ENCODE data around the gene PCNX2. TPM values are rescaled to one million over a fixed set of nuclear protein-coding genes. Genes with fewer than 3 reads are reported as not detected.

The PCNX2 gene
- total RNA-seq, 2 experiments from 2014 or later, result 17.6 to 31.7 TPM

GRCh38 chr1:232985882-232986526, 309.5 kb downstream of the PCNX2 start:
- Mint-ChIP-seq H3K27ac (no peak overlapping the region), H3K9me3 (ENCODE audit: low read depth) (no peaks in the 10 kb centered on the region), H3K36me3 (peaks cover 7% of the 10 kb centered on the region), H3K4me1 (peaks cover 9% of the 10 kb centered on the region), H3K27me3 (no peaks in the 10 kb centered on the region), H3K4me3 (no peak overlapping the region)
- CTCF ChIA-PET, result interaction anchor here (1.6 kb wide), 1 partner anchor 14 kb away, joined by 3 read pairs; no protein-coding TSS in a partner anchor
- ATAC-seq (no peak), DNase-seq (peak; percentile 31)

GRCh38 chr1:232984577-232985425, 310.7 kb downstream of the PCNX2 start:
- ATAC-seq (no peak), DNase-seq (peak; percentile 36)
- Mint-ChIP-seq H3K4me3 (no peak overlapping the region), H3K9me3 (ENCODE audit: low read depth) (no peaks in the 10 kb centered on the region), H3K36me3 (peaks cover 8% of the 10 kb centered on the region), H3K27ac (no peak overlapping the region), H3K27me3 (no peaks in the 10 kb centered on the region), H3K4me1 (no peaks in the 10 kb centered on the region)
- CTCF ChIA-PET, result no interaction called here

- Mint-ChIP-seq H3K36me3 (peaks cover 13% of the 10 kb centered on the region), H3K27me3 (no peaks in the 10 kb centered on the region), H3K27ac (no peak overlapping the region), H3K4me1 (peaks cover 5% of the 10 kb centered on the region), H3K4me3 (no peak overlapping the region), H3K9me3 (ENCODE audit: low read depth) (no peaks in the 10 kb centered on the region)
- ATAC-seq, result no peak
- DNase-seq, result no peak
- CTCF ChIA-PET, result no interaction called here
Measured at GRCh38 chr1:232983817-232984567, 311.5 kb downstream of the PCNX2 start.

- Mint-ChIP-seq H3K27ac (no peak overlapping the region), H3K9me3 (ENCODE audit: low read depth) (no peaks in the 10 kb centered on the region), H3K4me1 (peaks cover 10% of the 10 kb centered on the region), H3K36me3 (peaks cover 15% of the 10 kb centered on the region), H3K4me3 (no peak overlapping the region), H3K27me3 (no peaks in the 10 kb centered on the region)
- DNase-seq (no peak), ATAC-seq (no peak)
- CTCF ChIA-PET, result no interaction called here
Measured at GRCh38 chr1:232983375-232983774, 312.1 kb downstream of the PCNX2 start.

DNA sequence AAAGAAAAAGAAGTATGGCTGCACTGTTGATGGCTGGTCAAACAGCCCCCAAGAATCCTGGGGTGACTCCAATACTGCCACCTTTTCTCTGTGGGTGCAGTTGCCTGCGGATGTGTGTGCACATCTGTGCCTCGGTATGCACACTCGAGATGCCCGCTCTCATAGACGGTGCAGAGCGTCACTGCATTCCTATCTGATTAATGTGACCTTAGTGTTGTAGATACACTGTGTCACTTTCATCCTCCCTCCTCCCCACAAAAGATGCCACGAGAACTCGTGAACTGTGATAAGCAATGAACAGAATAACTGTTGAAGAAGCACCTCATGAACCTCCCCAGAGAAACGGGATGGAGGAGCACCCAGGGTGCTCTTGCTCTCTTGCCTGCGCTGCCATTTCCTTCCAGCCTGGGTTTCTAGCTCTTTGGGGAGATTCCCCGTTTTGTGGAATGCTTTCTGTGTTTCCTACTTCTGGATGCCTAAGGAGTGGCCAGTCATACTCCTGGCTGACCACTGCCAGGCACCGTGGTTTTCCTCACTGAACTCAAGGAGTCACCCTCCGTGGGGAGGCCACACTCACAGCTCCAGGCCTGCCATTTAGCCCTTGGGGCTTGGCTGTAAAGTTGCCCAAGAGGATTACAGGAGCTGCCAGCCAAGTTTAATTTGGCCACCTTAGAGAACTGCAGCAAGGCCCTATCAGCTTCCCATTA, 313.1 kb downstream of the PCNX2 start:
- peaks cover 22% of the 10 kb centered on the region for H3K36me3 Mint-ChIP-seq
- no peaks in the 10 kb centered on the region for H3K9me3 Mint-ChIP-seq (ENCODE audit: low read depth)
- no peak overlapping the region for H3K27ac Mint-ChIP-seq
- ATAC-seq (no peak), DNase-seq (no peak)
- peaks cover 18% of the 10 kb centered on the region for H3K4me1 Mint-ChIP-seq
- H3K4me3 Mint-ChIP-seq, result no peak overlapping the region
- CTCF ChIA-PET, result no interaction called here
- no peaks in the 10 kb centered on the region for H3K27me3 Mint-ChIP-seq

DNA sequence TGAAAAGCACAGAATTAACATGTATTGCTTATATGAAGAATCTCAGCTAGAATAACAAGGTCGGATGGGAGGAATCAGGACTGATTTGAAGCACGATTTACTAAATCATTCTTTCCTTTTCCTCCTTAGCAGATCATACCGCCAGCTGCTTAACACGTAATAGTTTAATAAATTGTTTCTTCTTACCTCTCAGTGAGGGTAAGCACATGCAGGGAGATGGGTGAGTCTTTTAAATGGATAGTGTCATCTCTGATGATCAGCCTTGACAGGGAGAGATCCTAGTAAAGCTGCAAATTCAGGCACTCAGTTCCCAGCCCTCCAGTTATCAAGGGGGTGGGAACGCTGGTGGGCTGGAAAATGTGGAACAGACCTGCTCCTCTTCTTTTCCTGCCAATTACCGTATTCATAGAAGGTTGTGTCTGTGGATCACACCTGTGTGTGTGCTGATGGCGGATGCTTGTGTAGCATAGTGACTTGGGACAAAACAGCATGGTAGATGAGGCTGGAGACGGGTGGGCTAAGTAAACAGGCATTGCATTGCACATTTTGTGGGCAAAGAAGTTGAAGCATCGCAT, 314.5 kb downstream of the PCNX2 start:
- no peak for DNase-seq
- H3K27ac Mint-ChIP-seq, result no peak overlapping the region
- H3K36me3 Mint-ChIP-seq, result peaks cover 28% of the 10 kb centered on the region
- CTCF ChIA-PET, result no interaction called here
- ATAC-seq, result no peak
- H3K27me3 Mint-ChIP-seq, result no peaks in the 10 kb centered on the region
- H3K4me1 Mint-ChIP-seq, result peaks cover 18% of the 10 kb centered on the region
- H3K4me3 Mint-ChIP-seq, result no peak overlapping the region
- H3K9me3 Mint-ChIP-seq (ENCODE audit: low read depth), result no peaks in the 10 kb centered on the region

- Mint-ChIP-seq H3K27me3 (no peaks in the 10 kb centered on the region), H3K9me3 (ENCODE audit: low read depth) (no peaks in the 10 kb centered on the region), H3K27ac (no peak overlapping the region), H3K4me1 (peaks cover 18% of the 10 kb centered on the region), H3K4me3 (no peak overlapping the region), H3K36me3 (peaks cover 33% of the 10 kb centered on the region)
- no peak for DNase-seq
- CTCF ChIA-PET, result no interaction called here
- ATAC-seq, result no peak
Measured at GRCh38 chr1:232980355-232980978, 315.1 kb downstream of the PCNX2 start.

DNA sequence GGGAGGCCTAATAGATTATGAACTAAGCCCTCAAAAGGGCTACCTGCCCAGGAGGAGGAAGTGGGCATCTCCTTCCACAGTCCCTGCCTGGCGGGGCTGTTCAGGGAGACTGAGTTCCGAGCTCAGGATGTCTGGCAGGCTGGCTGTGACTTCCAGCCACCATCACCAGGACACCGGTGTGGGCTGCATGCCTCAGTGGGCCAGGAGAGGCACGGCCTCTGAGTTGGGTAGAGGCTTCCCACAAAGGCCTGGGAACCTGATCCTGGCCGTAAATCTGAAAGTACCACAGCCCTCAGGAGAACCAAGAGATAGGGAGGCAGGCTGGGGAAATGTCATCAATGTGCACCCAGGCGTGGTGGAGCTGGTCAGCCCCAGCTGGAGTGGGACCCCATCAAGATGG, 316.0 kb downstream of the PCNX2 start:
- CTCF ChIA-PET, result interaction anchor here (0.6 kb wide), 1 partner anchor 1550 kb away, joined by 3 read pairs; no protein-coding TSS in a partner anchor
- no peak for DNase-seq
- Mint-ChIP-seq H3K27ac (no peak overlapping the region), H3K36me3 (peaks cover 38% of the 10 kb centered on the region), H3K27me3 (no peaks in the 10 kb centered on the region), H3K9me3 (ENCODE audit: low read depth) (no peaks in the 10 kb centered on the region), H3K4me1 (peaks cover 18% of the 10 kb centered on the region), H3K4me3 (no peak overlapping the region)
- no peak for ATAC-seq

DNA sequence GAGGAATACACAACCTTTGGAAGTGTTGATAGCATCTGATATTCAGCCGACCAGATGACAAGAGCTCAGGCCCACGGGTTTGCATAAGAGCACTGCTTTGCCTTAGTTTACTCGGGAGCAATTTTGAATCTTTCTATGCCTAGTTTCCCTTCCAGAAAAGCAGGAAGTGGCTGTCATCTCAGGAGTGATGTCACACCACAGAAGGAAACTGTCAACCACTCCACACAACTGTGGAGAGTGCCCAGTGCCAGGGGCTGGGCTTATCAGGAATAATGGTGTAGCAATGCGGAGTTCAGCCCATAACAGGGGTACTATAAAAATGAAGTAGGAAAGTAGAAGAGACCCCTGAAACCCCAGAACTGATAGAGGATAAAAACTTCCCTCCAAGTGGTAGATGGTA, 316.7 kb downstream of the PCNX2 start:
- H3K4me3 Mint-ChIP-seq, result no peak overlapping the region
- peak overlapping the region; percentile 75 for H3K27ac Mint-ChIP-seq
- peaks cover 18% of the 10 kb centered on the region for H3K4me1 Mint-ChIP-seq
- CTCF ChIA-PET, result no interaction called here
- no peaks in the 10 kb centered on the region for H3K27me3 Mint-ChIP-seq
- H3K36me3 Mint-ChIP-seq, result peaks cover 44% of the 10 kb centered on the region
- DNase-seq, result no peak
- peaks cover 6% of the 10 kb centered on the region for H3K9me3 Mint-ChIP-seq (ENCODE audit: low read depth)
- no peak for ATAC-seq

DNA sequence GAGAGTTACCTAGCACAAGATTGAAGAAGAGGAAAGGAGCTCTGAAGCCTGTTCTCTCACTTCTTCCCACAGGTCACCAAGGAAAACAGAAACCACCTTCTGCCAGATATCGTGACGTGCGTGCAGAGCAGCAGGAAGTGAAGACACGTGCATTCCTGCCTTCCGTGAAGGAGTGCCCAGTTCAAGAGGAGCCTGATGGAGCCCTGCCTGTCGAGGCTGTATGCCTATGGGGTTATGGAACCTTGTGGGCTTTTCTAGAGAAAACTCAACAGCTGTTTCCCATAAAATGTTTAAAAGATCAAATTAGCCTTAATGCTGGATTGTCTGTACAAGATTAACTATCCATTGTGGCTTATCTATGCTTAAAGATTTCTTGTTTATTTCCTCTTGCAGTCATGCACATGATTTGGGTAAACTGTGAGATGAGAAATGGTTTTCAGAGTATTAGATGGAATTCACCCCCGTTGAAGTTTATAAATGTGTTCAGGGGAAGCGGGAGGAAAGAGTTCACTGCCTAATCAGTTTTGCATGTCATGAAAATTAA, 317.4 kb downstream of the PCNX2 start:
- Mint-ChIP-seq H3K4me1 (peaks cover 18% of the 10 kb centered on the region), H3K4me3 (no peak overlapping the region), H3K27me3 (no peaks in the 10 kb centered on the region), H3K36me3 (peaks cover 49% of the 10 kb centered on the region), H3K27ac (peak overlapping the region; percentile 17), H3K9me3 (ENCODE audit: low read depth) (peaks cover 12% of the 10 kb centered on the region)
- ATAC-seq (no peak), DNase-seq (no peak)
- CTCF ChIA-PET, result no interaction called here

GRCh38 chr1:232974971-232975370, 320.6 kb downstream of the PCNX2 start:
- ATAC-seq, result no peak
- no peak overlapping the region for H3K27ac Mint-ChIP-seq
- peaks cover 16% of the 10 kb centered on the region for H3K9me3 Mint-ChIP-seq (ENCODE audit: low read depth)
- H3K36me3 Mint-ChIP-seq, result peaks cover 73% of the 10 kb centered on the region
- CTCF ChIA-PET, result interaction anchor here (1.6 kb wide), 1 partner anchor 9 kb away, joined by 6 read pairs; no protein-coding TSS in a partner anchor
- H3K27me3 Mint-ChIP-seq, result no peaks in the 10 kb centered on the region
- DNase-seq, result no peak
- H3K4me3 Mint-ChIP-seq, result no peak overlapping the region
- peaks cover 18% of the 10 kb centered on the region for H3K4me1 Mint-ChIP-seq
